Endodermal cell (in vitro differentiated cells): ENCODE data around the gene RSBN1L. TPM values are rescaled to one million over a fixed set of nuclear protein-coding genes. Genes with fewer than 3 reads are reported as not detected.

Experiments used
- DNase-seq: peaks from one replicate; pipeline ENCODE4 v3.0.0-alpha.2; 2017
- H3K27ac ChIP-seq: 2 replicates; pipeline ENCODE4 v1.5.1; 2013; ENCODE audit warnings: mild to moderate bottlenecking, low read depth, low read length, moderate library complexity
- H3K27me3 ChIP-seq: 2 replicates; pipeline ENCODE4 v1.6.1; 2013; ENCODE audit warnings: mild to moderate bottlenecking, low read length, moderate library complexity; ENCODE audit not compliant: insufficient read depth, control insufficient read depth, poor library complexity, severe bottlenecking
- H3K36me3 ChIP-seq: 2 replicates; pipeline ENCODE4 v1.7.0; 2013; ENCODE audit warnings: mild to moderate bottlenecking, low read length, moderate library complexity; ENCODE audit not compliant: control insufficient read depth, insufficient read depth
- H3K4me1 ChIP-seq: one replicate; pipeline ENCODE4 v1.7.0; 2013; ENCODE audit warnings: low read length; ENCODE audit not compliant: control insufficient read depth, insufficient read depth
- H3K4me3 ChIP-seq: 2 replicates; pipeline ENCODE4 v1.5.1; 2013; ENCODE audit warnings: mild to moderate bottlenecking, low read length, moderate library complexity
- H3K9ac ChIP-seq: 2 replicates; pipeline ENCODE4 v1.6.1; 2013; ENCODE audit warnings: mild to moderate bottlenecking, low read length, moderate library complexity; ENCODE audit not compliant: poor library complexity, severe bottlenecking; ENCODE audit errors: extremely low read depth
- H3K9me3 ChIP-seq: 2 replicates; pipeline ENCODE4 v1.6.1; 2013; ENCODE audit warnings: mild to moderate bottlenecking, low read length, moderate library complexity; ENCODE audit not compliant: control insufficient read depth
- H3K27ac Mint-ChIP-seq: 2 replicates; pipeline ENCODE4 v1.8.0; 2020; ENCODE audit warnings: mixed read lengths
- H3K27me3 Mint-ChIP-seq: 2 replicates; pipeline ENCODE4 v1.8.0; 2021; ENCODE audit warnings: mild to moderate bottlenecking, mixed read lengths; ENCODE audit not compliant: insufficient read depth
- H3K36me3 Mint-ChIP-seq: 2 replicates; pipeline ENCODE4 v1.8.0; 2020; ENCODE audit warnings: low read depth, mixed read lengths
- H3K4me1 Mint-ChIP-seq: 2 replicates; pipeline ENCODE4 v1.8.0; 2020; ENCODE audit warnings: mixed read lengths
- H3K4me3 Mint-ChIP-seq: 2 replicates; pipeline ENCODE4 v1.8.0; 2020; ENCODE audit warnings: mild to moderate bottlenecking, moderate library complexity, mixed read lengths
- H3K9me3 Mint-ChIP-seq: 2 replicates; pipeline ENCODE4 v1.8.0; 2020; ENCODE audit warnings: mild to moderate bottlenecking, mixed read lengths
- CTCF ChIP-seq: fragments of 200-600 bp; sonication (generic); conservative IDR thresholded peaks from 2 replicates; pipeline ENCODE4 v1.5.0; 2021; ENCODE audit warnings: antibody characterized with exemption, mild to moderate bottlenecking
- WGBS, 2 experiments: methylation state at CpG; one replicate each; pipeline versions ENCODE4 v1.1.5 to v1.1.7; 2013; ENCODE audit warnings: missing lambda C conversion rate in 2 of 2, mixed read lengths in 1 of 2; ENCODE audit not compliant: insufficient coverage in 1 of 2, insufficient read length in 1 of 2; 5-methylcytosine and 5-hydroxymethylcytosine counted together
- total RNA-seq, 2 donors: library from RNA; stranded (reverse); fragmentation: NEBNext Ultra II Directional in 1 of 2; extraction: Animal tissue kit (Norgen Biotek cat#: 25700) in 1 of 2; gene quantifications; 2 replicates in 1 of 2; 3 replicates in 1 of 2; pipeline ENCODE4 v1.2.1, GENCODE V29; 2021

Gene RSBN1L
- total RNA-seq, 2 donors from 2014 or later: 17.6 to 19.9 TPM

- Mint-ChIP-seq H3K27me3 (no peaks in the 10 kb centered on the region), H3K4me3 (no peak overlapping the region), H3K9me3 (no peaks in the 10 kb centered on the region), H3K36me3 (peaks cover 33% of the 10 kb centered on the region), H3K4me1 (no peaks in the 10 kb centered on the region), H3K27ac (no peak overlapping the region)
- H3K9me3 ChIP-seq: no peaks in the 10 kb centered on the region
- H3K4me1 ChIP-seq: no peaks in the 10 kb centered on the region
- DNase-seq: no peak
- peaks cover 55% of the 10 kb centered on the region for H3K36me3 ChIP-seq
- H3K27me3 ChIP-seq: no peaks in the 10 kb centered on the region
- H3K9ac ChIP-seq: no peak overlapping the region
- no peak for TF ChIP-seq CTCF
- H3K27ac ChIP-seq: no peak overlapping the region
- H3K4me3 ChIP-seq: no peak overlapping the region
These were observed 31.1 kb upstream of the RSBN1L start for GRCh38 chr7:77665161-77665560.

GRCh38 chr7:77667459-77668086 lies 28.7 kb upstream of the RSBN1L start:
- Mint-ChIP-seq H3K27me3 (no peaks in the 10 kb centered on the region), H3K4me3 (no peak overlapping the region), H3K4me1 (no peaks in the 10 kb centered on the region), H3K9me3 (no peaks in the 10 kb centered on the region), H3K27ac (no peak overlapping the region), H3K36me3 (peaks cover 22% of the 10 kb centered on the region)
- Histone ChIP-seq H3K9me3 (no peaks in the 10 kb centered on the region), H3K4me1 (no peaks in the 10 kb centered on the region), H3K4me3 (no peak overlapping the region), H3K9ac (no peak overlapping the region), H3K36me3 (peaks cover 37% of the 10 kb centered on the region), H3K27me3 (no peaks in the 10 kb centered on the region), H3K27ac (no peak overlapping the region)
- TF ChIP-seq CTCF: no peak
- 93 to 94% methylated on average over 4 to 5 of the region's 6 CpGs for WGBS, 2 experiments
- DNase-seq: no peak

DNA sequence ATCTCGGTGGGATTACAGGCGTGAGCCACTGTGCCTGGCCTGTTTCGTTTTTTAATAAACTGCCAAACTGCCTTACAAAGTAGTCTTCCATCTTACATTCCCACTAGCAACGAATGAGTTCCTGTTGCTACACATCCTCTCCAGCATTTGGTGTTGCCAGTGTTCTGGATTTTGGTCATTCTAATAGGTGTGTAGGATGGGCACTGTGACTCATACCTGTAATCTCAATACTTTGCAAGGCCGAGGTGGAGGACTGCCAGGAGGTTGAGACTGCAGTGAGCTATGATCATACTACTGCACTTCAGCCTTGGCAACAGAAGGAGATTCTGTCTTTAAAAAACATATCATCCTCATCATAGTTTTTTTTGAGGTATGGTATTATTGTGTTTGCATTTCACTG lies 21.4 kb upstream of the RSBN1L start:
- no peaks in the 10 kb centered on the region for H3K4me1 Mint-ChIP-seq
- H3K27ac Mint-ChIP-seq: no peak overlapping the region
- peaks cover 9% of the 10 kb centered on the region for H3K36me3 Mint-ChIP-seq
- DNase-seq: no peak
- H3K9me3 Mint-ChIP-seq: no peaks in the 10 kb centered on the region
- Histone ChIP-seq H3K9me3 (no peaks in the 10 kb centered on the region), H3K4me1 (no peaks in the 10 kb centered on the region), H3K27ac (no peak overlapping the region), H3K4me3 (no peak overlapping the region), H3K27me3 (no peaks in the 10 kb centered on the region), H3K36me3 (peaks cover 5% of the 10 kb centered on the region), H3K9ac (no peak overlapping the region)
- no peaks in the 10 kb centered on the region for H3K27me3 Mint-ChIP-seq
- no peak overlapping the region for H3K4me3 Mint-ChIP-seq
- TF ChIP-seq CTCF: no peak
- 83% methylated on average over 3 to 5 of the region's 5 CpGs for WGBS, 2 experiments
